Stimulated activated CD8-positive, alpha-beta memory T cell treated with anti-CD3 and anti-CD28 coated beads, Interleukin-15, amount 100 ng/mL, for 1 hour (primary cell): ENCODE results near the gene HYLS1.
A peak's percentile ranks its signal among the peaks of the same experiment; 100 is the strongest.
"Not testable (repeated sequence)": the region's sequence is repeated elsewhere in the genome, so short reads cannot be mapped to it uniquely, and the experiment has no call there.

Source experiments
- DNase-seq: peaks from one replicate; pipeline ENCODE4 v3.0.0-alpha.2; 2020; ENCODE audit warnings: low read depth

The HYLS1 gene

DNA sequence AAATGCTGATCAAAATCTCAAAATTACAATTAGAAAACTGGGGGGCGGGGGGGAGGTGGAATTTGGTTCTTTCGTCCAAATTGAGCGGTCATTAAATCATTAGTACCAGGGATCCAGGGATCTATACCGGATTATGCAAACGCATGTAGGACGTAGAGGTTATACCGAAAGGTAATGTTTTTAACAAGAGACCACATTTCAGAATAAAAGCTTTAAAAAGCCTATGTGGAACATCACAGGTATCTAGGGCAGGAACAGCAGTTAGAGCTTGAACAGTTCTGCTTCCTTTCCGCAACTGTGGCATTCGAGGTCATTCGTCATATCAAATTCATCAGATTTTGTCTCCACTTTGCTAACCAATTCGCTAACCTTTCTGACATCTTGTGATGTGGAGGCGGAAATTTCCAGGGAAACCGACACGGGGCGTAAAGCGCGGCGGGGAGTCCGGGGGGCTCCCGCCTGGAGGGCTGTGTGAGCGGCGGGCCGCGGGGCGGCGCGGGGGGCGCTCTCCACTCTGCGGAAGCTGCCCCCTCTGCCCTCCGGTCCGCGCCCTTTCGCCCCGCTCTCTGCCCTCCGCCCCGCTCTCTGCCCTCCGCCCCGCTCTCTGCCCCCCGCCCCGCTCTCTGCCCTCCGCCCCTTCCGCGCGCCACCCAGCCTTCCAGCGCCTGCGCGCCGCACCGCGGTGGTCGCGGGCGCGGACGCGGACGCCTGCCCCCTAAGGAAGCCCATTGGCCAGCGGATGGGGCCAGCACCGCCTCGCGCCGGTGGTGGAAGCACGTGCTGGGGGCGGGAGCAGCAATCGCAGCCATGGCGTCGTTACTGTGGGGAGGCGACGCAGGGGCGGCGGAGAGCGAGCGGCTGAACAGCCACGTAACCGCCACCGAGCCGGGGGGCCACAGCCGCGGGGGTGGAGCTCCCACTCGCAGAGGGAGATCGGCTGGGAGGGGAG is 16.5 kb downstream of the HYLS1 start, which contains the start of gene DDX25:
DDX25 (plus strand) TSS at position 798 of the 949 bp plus-strand sequence; CDS start at position 808, 10 bp downstream.
- no peak for DNase-seq

- DNase-seq, result no peak
Observed at GRCh38 chr11:125904678-125905077, 17.2 kb downstream of the HYLS1 start.

DNA sequence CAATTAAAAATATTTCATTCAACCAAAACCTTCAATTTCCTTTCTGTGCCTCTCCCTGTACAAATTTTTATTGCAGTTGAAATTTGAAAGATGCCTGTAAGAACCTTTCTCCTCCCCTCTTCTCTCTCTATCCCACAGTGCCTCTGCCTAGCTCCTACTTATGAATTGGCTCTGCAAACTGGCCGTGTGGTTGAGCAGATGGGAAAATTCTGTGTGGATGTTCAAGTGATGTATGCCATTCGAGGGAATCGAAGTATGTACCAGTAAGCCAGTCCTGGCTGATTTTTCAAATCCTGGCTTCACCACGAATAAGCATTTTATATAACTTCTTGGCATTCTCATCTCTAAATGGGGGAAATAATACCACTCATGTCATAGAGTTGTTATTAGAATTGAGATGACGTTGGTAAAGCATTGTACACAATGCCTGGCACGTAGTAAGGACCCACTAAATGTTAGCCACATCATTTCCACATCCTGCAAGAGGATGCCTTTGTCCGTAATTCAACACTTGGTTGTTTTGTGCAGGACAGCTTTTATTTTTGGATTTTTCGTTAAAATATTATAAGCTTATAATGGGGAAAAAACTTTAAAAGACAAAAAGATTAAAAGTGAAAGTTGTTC is 22.9 kb downstream of the HYLS1 start:
- DNase-seq, result no peak

DNA sequence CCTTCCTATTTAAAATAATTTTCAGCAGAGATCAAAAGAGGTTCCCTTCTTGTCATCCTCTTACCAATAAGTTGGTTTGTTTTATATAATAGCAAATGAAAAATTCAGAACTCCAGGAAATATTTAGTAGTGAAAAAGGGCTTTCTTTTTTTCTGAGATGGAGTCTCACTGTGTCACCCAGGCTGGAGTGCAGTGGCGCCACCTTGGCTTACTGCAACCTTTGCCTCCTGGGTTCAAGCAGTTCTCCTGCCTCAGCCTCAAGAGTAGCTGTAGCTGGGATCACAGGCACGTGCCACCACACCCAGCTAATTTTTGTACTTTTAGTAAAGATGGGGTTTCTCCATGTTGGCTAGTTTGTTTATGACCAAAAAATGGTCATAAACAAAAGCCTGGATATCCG is 27.1 kb downstream of the HYLS1 start:
- not testable (repeated sequence) for DNase-seq

DNA sequence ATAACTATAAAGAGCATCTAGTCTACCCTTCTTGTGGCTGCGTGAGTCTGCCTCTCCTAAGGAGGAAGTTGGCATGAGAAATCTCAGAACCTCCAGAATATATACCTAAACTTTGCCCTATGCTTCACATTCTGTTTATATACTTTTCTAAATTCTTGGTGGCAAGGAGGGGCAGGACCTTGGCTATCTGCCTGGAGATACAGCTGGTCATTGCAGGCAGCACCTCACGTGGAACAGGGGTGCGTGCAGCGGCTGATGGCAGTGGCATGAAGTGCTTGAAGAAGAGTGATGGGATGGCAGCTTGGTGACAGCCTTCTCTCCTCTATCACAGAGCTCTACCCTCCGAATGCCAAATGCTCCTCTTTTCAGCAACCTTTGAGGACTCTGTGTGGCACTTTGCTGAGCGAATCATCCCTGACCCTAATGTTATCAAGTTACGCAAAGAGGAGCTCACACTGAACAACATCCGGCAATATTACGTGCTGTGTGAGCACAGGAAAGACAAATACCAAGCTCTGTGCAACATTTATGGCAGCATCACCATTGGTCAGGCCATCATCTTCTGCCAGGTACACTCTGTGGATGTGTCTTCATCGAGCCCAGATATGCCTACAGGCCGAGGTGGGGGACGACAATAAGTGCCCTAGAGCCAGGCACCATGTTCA is 29.3 kb downstream of the HYLS1 start:
- no peak for DNase-seq

GRCh38 chr11:125918140-125918840 is 30.8 kb downstream of the HYLS1 start:
- no peak for DNase-seq

DNA sequence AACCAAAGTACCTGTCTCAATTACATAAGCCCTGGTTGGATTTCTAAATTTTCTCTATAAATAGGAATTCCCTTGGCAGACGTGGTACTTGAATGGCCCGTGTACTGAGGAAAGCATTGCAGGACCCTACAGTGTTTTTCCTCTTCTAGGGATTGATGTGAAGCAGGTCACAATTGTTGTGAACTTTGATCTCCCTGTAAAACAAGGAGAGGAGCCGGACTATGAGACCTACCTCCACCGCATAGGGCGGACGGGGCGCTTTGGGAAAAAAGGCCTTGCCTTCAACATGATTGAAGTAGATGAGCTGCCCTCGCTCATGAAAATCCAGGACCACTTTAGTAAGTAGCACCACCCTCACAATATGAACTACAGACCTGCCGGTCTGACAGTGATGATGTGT is 33.6 kb downstream of the HYLS1 start:
- DNase-seq, result no peak

- no peak for DNase-seq
Observed at GRCh38 chr11:125922156-125922555, 34.7 kb downstream of the HYLS1 start.

- peak; percentile 37 for DNase-seq
Observed at GRCh38 chr11:125923012-125923579, 35.6 kb downstream of the HYLS1 start.

GRCh38 chr11:125923633-125924032 is 36.2 kb downstream of the HYLS1 start:
- DNase-seq, result no peak

- no peak for DNase-seq
Observed at GRCh38 chr11:125924384-125925007, 37.0 kb downstream of the HYLS1 start.

- DNase-seq, result no peak
Observed at GRCh38 chr11:125925247-125925740, 37.8 kb downstream of the HYLS1 start.

GRCh38 chr11:125925804-125926203 is 38.3 kb downstream of the HYLS1 start:
- DNase-seq, result no peak

DNA sequence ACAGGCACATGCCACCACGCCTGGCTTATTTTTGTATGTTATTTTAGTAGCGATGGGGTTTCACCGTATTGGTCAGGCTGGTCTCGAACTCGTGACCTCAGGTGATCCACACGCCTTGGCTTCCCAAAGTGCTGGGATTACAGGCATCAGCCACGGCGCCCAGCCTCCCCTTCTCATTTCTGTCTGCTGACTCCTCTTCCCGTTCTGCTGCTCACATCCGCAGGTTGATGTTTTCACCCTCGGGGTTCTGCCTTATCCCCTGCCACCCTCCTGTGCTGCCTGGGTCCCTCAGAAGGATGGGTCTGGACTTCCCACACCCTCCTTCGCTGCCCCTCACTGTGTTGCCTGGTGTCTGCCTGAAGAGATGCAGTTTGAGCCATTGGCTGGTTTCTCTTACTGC is 39.2 kb downstream of the HYLS1 start:
- DNase-seq, result no peak

DNA sequence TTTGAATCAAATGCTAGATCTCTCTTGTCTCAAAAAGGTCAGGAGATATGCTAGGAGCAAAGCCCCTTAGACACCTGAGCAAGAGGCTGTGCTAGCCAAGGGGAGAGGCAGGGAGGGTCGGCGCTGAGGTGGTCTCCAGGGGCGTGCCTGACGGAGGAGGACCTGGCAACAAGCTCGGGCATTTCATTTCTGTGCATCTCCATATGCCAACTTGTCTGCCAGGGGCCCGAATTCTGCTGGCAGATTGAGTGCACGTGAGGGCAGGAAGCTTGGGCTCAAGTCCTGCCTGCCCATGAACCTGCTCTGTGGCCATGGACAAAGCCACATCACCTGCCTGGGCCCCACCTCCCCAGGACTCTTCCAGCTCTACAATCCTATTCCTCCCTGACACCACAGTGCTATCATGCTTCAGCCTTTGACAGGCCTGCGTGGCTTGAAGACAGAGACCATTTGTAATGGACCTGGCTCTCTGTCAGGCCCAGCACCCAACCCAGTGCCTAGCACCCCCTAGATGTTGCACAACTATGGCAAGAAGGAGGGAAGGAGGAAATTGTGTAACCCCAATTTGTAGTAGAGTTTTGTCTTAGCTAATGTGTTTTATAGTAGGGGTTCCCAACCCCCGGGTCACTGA is 42.1 kb downstream of the HYLS1 start:
- no peak for DNase-seq

DNA sequence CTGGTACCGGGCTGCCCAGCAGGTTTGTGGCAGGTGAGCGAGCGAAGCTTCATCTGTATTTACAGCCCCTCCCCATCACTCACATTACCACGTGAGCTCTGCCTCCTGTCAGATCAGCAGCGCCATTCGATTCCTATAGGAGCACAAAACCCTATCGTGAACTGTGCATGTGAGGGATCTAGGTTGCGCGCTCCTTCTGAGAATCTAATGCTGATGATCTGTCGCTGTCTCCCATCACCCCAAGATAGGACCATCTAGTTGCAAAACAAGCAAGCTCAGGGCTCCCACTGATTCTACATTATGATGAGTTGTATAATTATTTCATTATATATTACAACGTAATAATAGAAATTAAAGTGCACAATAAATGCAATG is 42.6 kb downstream of the HYLS1 start:
- no peak for DNase-seq

DNA sequence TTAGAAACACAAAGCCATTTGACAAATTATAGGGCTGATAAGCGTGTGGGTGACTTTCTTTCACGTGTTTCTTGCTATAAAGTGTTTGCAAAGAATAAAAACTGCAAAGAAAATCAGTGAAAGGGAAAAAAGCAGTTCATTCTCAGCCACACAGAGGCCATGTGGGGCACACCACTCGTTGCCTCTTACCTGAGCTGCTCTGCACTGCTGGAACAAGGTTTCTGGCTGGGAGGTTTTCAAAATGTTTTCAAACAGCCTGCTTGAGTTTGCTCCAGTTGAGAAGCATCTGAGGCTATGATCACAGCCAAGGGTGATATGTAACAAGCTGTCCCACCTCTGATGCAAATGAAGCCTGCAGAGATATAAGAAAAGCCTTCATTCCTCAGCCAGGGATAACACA is 43.6 kb downstream of the HYLS1 start:
- DNase-seq, result no peak

- DNase-seq, result no peak
Observed at GRCh38 chr11:125931668-125932067, 44.2 kb downstream of the HYLS1 start.

GRCh38 chr11:125932301-125932700 is 44.8 kb downstream of the HYLS1 start:
- no peak for DNase-seq

DNA sequence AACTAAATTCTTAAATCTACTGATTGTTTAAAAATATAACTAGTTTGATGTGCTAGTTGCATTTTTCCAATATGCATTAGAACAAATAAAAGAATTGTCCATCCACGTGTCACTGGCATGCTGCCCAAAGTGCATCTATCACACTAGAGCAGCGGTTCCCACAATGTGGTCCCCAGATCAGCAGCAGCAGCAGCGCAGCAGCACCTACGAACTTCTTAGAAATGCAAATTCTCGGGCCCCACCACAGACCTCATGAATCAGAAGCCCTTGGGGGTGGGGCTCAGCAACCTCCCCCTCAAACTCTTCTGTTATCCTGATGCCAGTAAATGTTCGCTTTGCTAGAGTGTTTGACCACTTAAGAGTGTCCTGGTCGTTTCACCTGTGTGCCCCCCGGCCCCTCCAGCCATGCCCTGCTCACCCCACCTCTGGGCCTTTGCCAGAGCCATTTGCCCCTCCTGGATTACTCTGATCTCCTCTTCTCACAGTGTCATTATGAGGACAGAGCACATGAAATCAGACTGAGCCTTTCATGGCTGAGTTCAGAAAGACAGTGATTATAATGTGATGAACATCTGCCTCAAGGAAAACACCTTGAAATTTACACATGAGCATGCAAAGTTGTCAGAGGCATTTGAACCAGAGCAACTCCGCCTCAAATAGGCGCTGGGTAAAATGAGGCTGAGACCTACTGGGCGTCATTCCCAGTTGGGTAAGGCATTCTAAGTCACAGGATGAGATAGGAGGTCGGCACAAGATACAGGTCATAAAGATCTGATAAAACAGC is 45.8 kb downstream of the HYLS1 start:
- DNase-seq, result no peak
